Breast epithelium (tissue), 3 donors: ENCODE measurements around the gene ARMC9.

ENCODE experiments used
- CTCF ChIP-seq, 3 donors: fragments of 450-650 bp; IDR thresholded peaks; one replicate each; pipeline ENCODE4 v1.5.1; 2016 to 2017; ENCODE audit warnings: antibody characterized with exemption in 3 of 3, mild to moderate bottlenecking in 3 of 3, moderate library complexity in 3 of 3
- POLR2A ChIP-seq: fragments of 450-650 bp; IDR thresholded peaks from one replicate; pipeline ENCODE4 v1.6.1; 2016; ENCODE audit warnings: antibody characterized with exemption, mild to moderate bottlenecking, moderate library complexity
- POLR2AphosphoS5 ChIP-seq, 3 donors: sonication (generic); formaldehyde crosslinking; IDR thresholded peaks; one replicate each; pipeline ENCODE4 v1.6.1; 2017; ENCODE audit warnings: antibody characterized with exemption in 3 of 3

GRCh38 chr2:231259104-231259503 is 60.7 kb downstream of the ARMC9 start:
- TF ChIP-seq CTCF (IDR thresholded peaks at IDR 0.05) (no peak), POLR2A (no peak), POLR2AphosphoS5 (IDR thresholded peaks at IDR 0.05) (no peak)
